H54 (cell line): ENCODE measurements around the gene BCKDK.

Experiments
- DNase-seq: peaks from one replicate; pipeline ENCODE4 v3.0.0; 2011; ENCODE audit warnings: low spot score, mixed read lengths; ENCODE audit not compliant: insufficient read length
- FAIRE-seq: peaks from 3 replicates; lab custom pipeline; 2011; peaks lifted over from hg19 to GRCh38; lab: Jason Lieb, UNC
- POLR2A ChIP-seq: IDR thresholded peaks from 2 replicates; pipeline ENCODE4 v1.6.1; 2011; ENCODE audit warnings: low read depth, mild to moderate bottlenecking, low read length

Gene BCKDK

GRCh38 chr16:31074814-31075183 is 33.4 kb upstream of the BCKDK start:
- no peak for TF ChIP-seq POLR2A
- FAIRE-seq (no peak), DNase-seq (no peak)

- TF ChIP-seq POLR2A, result no peak
- DNase-seq (no peak), FAIRE-seq (no peak)
Observed at GRCh38 chr16:31076319-31076718, 31.9 kb upstream of the BCKDK start.

- no peak for TF ChIP-seq POLR2A
- FAIRE-seq (no peak), DNase-seq (no peak)
Observed at GRCh38 chr16:31077024-31077423, 31.2 kb upstream of the BCKDK start.

- no peak for DNase-seq
- no peak for TF ChIP-seq POLR2A
- FAIRE-seq, result no peak
Observed at GRCh38 chr16:31077592-31078396, 30.4 kb upstream of the BCKDK start.

GRCh38 chr16:31078597-31079341 is 29.4 kb upstream of the BCKDK start:
- DNase-seq, result no peak
- no peak for FAIRE-seq
- no peak for TF ChIP-seq POLR2A

GRCh38 chr16:31079342-31079944 is 28.7 kb upstream of the BCKDK start:
- DNase-seq (no peak), FAIRE-seq (no peak)
- TF ChIP-seq POLR2A, result no peak

- FAIRE-seq (no peak), DNase-seq (no peak)
- no peak for TF ChIP-seq POLR2A
Observed at GRCh38 chr16:31080035-31080629, 28.1 kb upstream of the BCKDK start.

- TF ChIP-seq POLR2A, result no peak
- no peak for FAIRE-seq
- no peak for DNase-seq
Observed at GRCh38 chr16:31080756-31081419, 27.3 kb upstream of the BCKDK start.

GRCh38 chr16:31081428-31082351 is 26.5 kb upstream of the BCKDK start:
- TF ChIP-seq POLR2A, result no peak
- no peak for FAIRE-seq
- no peak for DNase-seq

- DNase-seq (no peak), FAIRE-seq (no peak)
- TF ChIP-seq POLR2A, result no peak
Observed at GRCh38 chr16:31082368-31083045, 25.7 kb upstream of the BCKDK start.

GRCh38 chr16:31083081-31083480 is 25.1 kb upstream of the BCKDK start:
- DNase-seq (no peak), FAIRE-seq (no peak)
- no peak for TF ChIP-seq POLR2A

GRCh38 chr16:31083556-31083955 is 24.6 kb upstream of the BCKDK start:
- no peak for TF ChIP-seq POLR2A
- no peak for DNase-seq
- FAIRE-seq, result no peak
